IMR-90 (cell line): Measurements from ENCODE around the gene PTCD1. TPM values are rescaled to one million over a fixed set of nuclear protein-coding genes. Genes with fewer than 3 reads are reported as not detected.
A peak's percentile ranks its signal among the peaks of the same experiment; 100 is the strongest.

ENCODE experiments used
- ATAC-seq: fragments of 200-7000 bp; cut with Tn5 transposase; 2 replicates; pipeline ENCODE4 v1.9.1; 2020; ENCODE audit warnings: low read depth, mild to moderate bottlenecking, moderate library complexity
- BruUV-seq: library from RNA; stranded (reverse); fragments of 400-500 nt; replicated peaks from 2 replicates; lab custom pipeline; 2021; lab: Mats Ljungman, UMichigan
- CTCF ChIA-PET: fragments of 300-600 bp; formaldehyde crosslinking; extraction: SDS; loops from one replicate; lab custom pipeline; 2021; ENCODE audit warnings: antibody characterized with exemption; lab: Yijun Ruan, JAX
- POLR2A ChIA-PET: fragments of 300-600 bp; sonication (Branson Sonifier 250); formaldehyde crosslinking; loops from one replicate; lab custom pipeline; 2022; ENCODE audit warnings: antibody characterized with exemption; ENCODE audit not compliant: unreplicated experiment; lab: Charles Lee
- DNase-seq: peaks from one replicate; pipeline ENCODE4 v3.0.0; 2013
- H2AFZ ChIP-seq: replicated peaks from 2 replicates; pipeline ENCODE3; 2013; ENCODE audit warnings: low read length, mild to moderate bottlenecking; ENCODE audit not compliant: poor library complexity
- H2AK5ac ChIP-seq: 2 replicates; pipeline ENCODE4 v1.6.1; 2013; ENCODE audit warnings: low read depth, low read length, inconsistent platforms
- H2AK9ac ChIP-seq: replicated peaks from 2 replicates; pipeline ENCODE3; 2013; ENCODE audit warnings: mild to moderate bottlenecking, low read depth, low read length, moderate library complexity; ENCODE audit not compliant: poor library complexity
- H2BK120ac ChIP-seq: 2 replicates; pipeline ENCODE4 v1.6.1; 2013; ENCODE audit warnings: low read depth, low read length, inconsistent platforms
- H2BK15ac ChIP-seq: 3 replicates; pipeline ENCODE4 v1.6.1; 2013; ENCODE audit warnings: low read depth, low read length, inconsistent platforms
- H2BK20ac ChIP-seq: 2 replicates; pipeline ENCODE4 v1.6.1; 2013; ENCODE audit warnings: low read depth, mild to moderate bottlenecking, inconsistent platforms, low read length, moderate library complexity
- H2BK5ac ChIP-seq: 2 replicates; pipeline ENCODE4 v1.6.1; 2013; ENCODE audit warnings: mild to moderate bottlenecking, low read depth, low read length, inconsistent platforms; ENCODE audit not compliant: poor library complexity, severe bottlenecking
- H3K14ac ChIP-seq: replicated peaks from 2 replicates; pipeline ENCODE4 v1.6.1; 2013; ENCODE audit warnings: low read depth, low read length, inconsistent platforms
- H3K18ac ChIP-seq: 2 replicates; pipeline ENCODE4 v1.6.1; 2013; ENCODE audit warnings: low read depth, low read length, control low read depth
- H3K23ac ChIP-seq: 2 replicates; pipeline ENCODE4 v1.6.1; 2013; ENCODE audit warnings: low read depth, low read length, inconsistent platforms
- H3K27ac ChIP-seq: 2 replicates; pipeline ENCODE4 v1.5.1; 2013; ENCODE audit warnings: mild to moderate bottlenecking, control low read depth, low read length; ENCODE audit not compliant: insufficient read depth
- H3K27me3 ChIP-seq: 2 replicates; pipeline ENCODE4 v1.6.1; 2013; ENCODE audit warnings: low read length; ENCODE audit not compliant: control insufficient read depth, insufficient read depth
- H3K36me3 ChIP-seq: 2 replicates; pipeline ENCODE4 v1.6.1; 2013; ENCODE audit warnings: low read length, mixed read lengths; ENCODE audit not compliant: control insufficient read depth, insufficient read depth
- H3K4ac ChIP-seq: 2 replicates; pipeline ENCODE4 v1.6.1; 2013; ENCODE audit warnings: low read depth, low read length, inconsistent platforms
- H3K4me1 ChIP-seq: 2 replicates; pipeline ENCODE4 v1.6.1; 2013; ENCODE audit warnings: low read length, mixed read lengths; ENCODE audit not compliant: control insufficient read depth, insufficient read depth
- H3K4me2 ChIP-seq: 2 replicates; pipeline ENCODE4 v1.6.1; 2013; ENCODE audit warnings: low read depth, mild to moderate bottlenecking, control low read depth, low read length, moderate library complexity
- H3K4me3 ChIP-seq: 2 replicates; pipeline ENCODE4 v1.5.1; 2013; ENCODE audit warnings: low read depth, mild to moderate bottlenecking, control low read depth, low read length, moderate library complexity; ENCODE audit not compliant: insufficient read depth
- H3K56ac ChIP-seq: 2 replicates; pipeline ENCODE4 v1.6.1; 2013; ENCODE audit warnings: low read length, inconsistent platforms; ENCODE audit not compliant: insufficient read depth; ENCODE audit errors: extremely low read depth
- H3K79me1 ChIP-seq, 2 experiments: 2 replicates each; pipeline ENCODE4 v1.6.1; 2013; ENCODE audit warnings: low read length in 2 of 2, inconsistent platforms in 1 of 2, low read depth in 1 of 2
- H3K9ac ChIP-seq: 2 replicates; pipeline ENCODE4 v1.6.1; 2013; ENCODE audit warnings: low read depth, low read length, control low read depth
- H3K9me1 ChIP-seq: 2 replicates; pipeline ENCODE4 v1.6.1; 2013; ENCODE audit warnings: low read length, inconsistent platforms; ENCODE audit not compliant: insufficient read depth
- H3K9me3 ChIP-seq: 2 replicates; pipeline ENCODE4 v1.6.1; 2013; ENCODE audit warnings: low read length; ENCODE audit not compliant: control insufficient read depth, insufficient read depth
- H4K20me1 ChIP-seq: 2 replicates; pipeline ENCODE4 v1.6.1; 2013; ENCODE audit warnings: low read length, inconsistent platforms; ENCODE audit not compliant: insufficient read depth
- H4K5ac ChIP-seq: 2 replicates; pipeline ENCODE4 v1.6.1; 2013; ENCODE audit warnings: mild to moderate bottlenecking, low read depth, low read length, control low read depth
- H4K8ac ChIP-seq, 2 experiments: 2 replicates each; pipeline ENCODE4 v1.6.1; 2013; ENCODE audit warnings: low read depth in 2 of 2, low read length in 2 of 2, control low read depth in 1 of 2, inconsistent platforms in 1 of 2
- H4K91ac ChIP-seq: 2 replicates; pipeline ENCODE4 v1.6.1; 2013; ENCODE audit warnings: low read depth, low read length, inconsistent platforms; ENCODE audit not compliant: insufficient read depth
- BHLHE40 ChIP-seq: fragments of 150-350 bp; IDR thresholded peaks from 2 replicates; pipeline ENCODE4 v1.6.1; 2016; ENCODE audit warnings: mild to moderate bottlenecking, low read depth, low read length
- POLR2A ChIP-seq: IDR thresholded peaks from 2 replicates; pipeline ENCODE4 v1.6.1; 2012; ENCODE audit warnings: mild to moderate bottlenecking, low read depth, low read length
- RCOR1 ChIP-seq: IDR thresholded peaks from 2 replicates; pipeline ENCODE4 v1.6.1; 2012; ENCODE audit warnings: mild to moderate bottlenecking, low read length, improper control_type of control experiment; ENCODE audit not compliant: insufficient replicate concordance
- USF2 ChIP-seq: fragments of 150-350 bp; IDR thresholded peaks from 2 replicates; pipeline ENCODE4 v1.6.1; 2017; ENCODE audit warnings: mild to moderate bottlenecking, antibody characterized with exemption, low read length, low read depth
- WGBS, 2 experiments: methylation state at CpG; one replicate each; pipeline versions ENCODE4 v1.1.5 to v1.1.7; 2013; ENCODE audit warnings: missing lambda C conversion rate in 2 of 2; ENCODE audit not compliant: insufficient read length in 1 of 2; ENCODE audit errors: extremely low coverage in 2 of 2; 5-methylcytosine and 5-hydroxymethylcytosine counted together
- dilution Hi-C: fragments of 300-500 bp; cut with HindIII; formaldehyde crosslinking; loops from one replicate; pipeline ENCODE4 v1.14.3; 2018; ENCODE audit warnings: low sequenced_read_pairs; ENCODE audit not compliant: unreplicated experiment
- in situ Hi-C: fragments of 300-500 bp; cut with MboI; formaldehyde crosslinking; loops from 3 replicates; pipeline ENCODE4 v1.14.3; 2019; ENCODE audit warnings: low sequenced_read_pairs, inconsistent platforms, mixed read lengths
- intact Hi-C: fragments of 100-400 bp; cut with micrococcal nuclease; formaldehyde crosslinking; loops from 2 replicates; pipeline ENCODE4 v1.10.0; 2022
- polyA plus RNA-seq, 3 experiments: library from polyadenylated mRNA; depleted of rRNA; stranded (reverse); fragments of >200 nt; gene quantifications; 2 replicates each; pipeline ENCODE4 v1.2.3, GENCODE V29; 2012; ENCODE audit warnings: low replicate concordance in 1 of 3
- total RNA-seq: library from RNA; depleted of rRNA; stranded (reverse); fragments of >200 nt; gene quantifications from 2 replicates; pipeline ENCODE4 v1.2.3, GENCODE V29; 2012

PTCD1 gene
- total and polyA plus RNA-seq, 2 of the 4 experiments (the other 2 are of a cell fraction) = 2.2 to 4.0 TPM

- H3K23ac ChIP-seq = peak overlapping the region; percentile 59; the same call in 1 of the 2 replicates
- peaks cover 7% of the 10 kb centered on the region for H3K4me1 ChIP-seq
- peaks cover 3% of the 10 kb centered on the region for H3K9me1 ChIP-seq
- H2BK120ac ChIP-seq = no peak overlapping the region
- H3K27ac ChIP-seq = no peak overlapping the region; the same call in 1 of the 2 replicates
- H2AK9ac ChIP-seq = peak overlapping the region; percentile 44
- CTCF ChIA-PET = no interaction called here
- H2AK5ac ChIP-seq = 0 out of 2 replicates have a peak overlapping the region, but pooled peaks have one; percentile 16
- 0 out of 2 replicates have a peak overlapping the region, but pooled peaks have one; percentile 8 for H3K14ac ChIP-seq
- H3K4ac ChIP-seq = peak overlapping the region; percentile 51; the same call in 1 of the 2 replicates
- H3K4me2 ChIP-seq = peak overlapping the region; percentile 85
- DNase-seq = no peak
- no peak overlapping the region for H3K56ac ChIP-seq
- H4K20me1 ChIP-seq = peaks cover 61% of the 10 kb centered on the region
- in situ Hi-C loops (no loop called here), dilution Hi-C loops (no loop called here), intact Hi-C loops (no loop called here)
- H3K9me3 ChIP-seq = no peaks in the 10 kb centered on the region
- H4K8ac ChIP-seq = peak overlapping the region; percentile 23 to 56; a peak in 1 of 4 replicates
- peak; percentile 28 for ATAC-seq
- H4K91ac ChIP-seq = no peak overlapping the region
- WGBS, 2 experiments = 50% methylated on average over 12 of the region's 30 CpGs; no CpG with 5 or more reads in 1 of the 2 experiments
- H3K4me3 ChIP-seq = peak overlapping the region; percentile 45
- H4K5ac ChIP-seq = peak overlapping the region; percentile 79
- no peak overlapping the region for H2BK15ac ChIP-seq
- no peak overlapping the region for H2BK20ac ChIP-seq
- TF ChIP-seq POLR2A = no peak
- no peak for TF ChIP-seq RCOR1
- TF ChIP-seq BHLHE40 = no peak
- TF ChIP-seq USF2 = peak; percentile 73
- H3K18ac ChIP-seq = no peak overlapping the region
- H3K27me3 ChIP-seq = no peaks in the 10 kb centered on the region
- POLR2A ChIA-PET = no interaction called here
- H2AFZ ChIP-seq = peak overlapping the region; percentile 77
- no peak overlapping the region for H3K9ac ChIP-seq
- no TSS peak for BruUV-seq
- peaks cover 7 to 55% of the 10 kb centered on the region in 2 experiments for H3K79me1 ChIP-seq
- peaks cover 68% of the 10 kb centered on the region for H3K36me3 ChIP-seq
- H2BK5ac ChIP-seq = no peak overlapping the region
These were observed 45.0 kb downstream of the PTCD1 start for GRCh38 chr7:99393355-99394187.
